ENCODE measurements around the gene MASP2.
"Not testable (repeated sequence)": the region's sequence is repeated elsewhere in the genome, so short reads cannot be mapped to it uniquely, and the experiment has no call there.

MASP2 gene

DNA sequence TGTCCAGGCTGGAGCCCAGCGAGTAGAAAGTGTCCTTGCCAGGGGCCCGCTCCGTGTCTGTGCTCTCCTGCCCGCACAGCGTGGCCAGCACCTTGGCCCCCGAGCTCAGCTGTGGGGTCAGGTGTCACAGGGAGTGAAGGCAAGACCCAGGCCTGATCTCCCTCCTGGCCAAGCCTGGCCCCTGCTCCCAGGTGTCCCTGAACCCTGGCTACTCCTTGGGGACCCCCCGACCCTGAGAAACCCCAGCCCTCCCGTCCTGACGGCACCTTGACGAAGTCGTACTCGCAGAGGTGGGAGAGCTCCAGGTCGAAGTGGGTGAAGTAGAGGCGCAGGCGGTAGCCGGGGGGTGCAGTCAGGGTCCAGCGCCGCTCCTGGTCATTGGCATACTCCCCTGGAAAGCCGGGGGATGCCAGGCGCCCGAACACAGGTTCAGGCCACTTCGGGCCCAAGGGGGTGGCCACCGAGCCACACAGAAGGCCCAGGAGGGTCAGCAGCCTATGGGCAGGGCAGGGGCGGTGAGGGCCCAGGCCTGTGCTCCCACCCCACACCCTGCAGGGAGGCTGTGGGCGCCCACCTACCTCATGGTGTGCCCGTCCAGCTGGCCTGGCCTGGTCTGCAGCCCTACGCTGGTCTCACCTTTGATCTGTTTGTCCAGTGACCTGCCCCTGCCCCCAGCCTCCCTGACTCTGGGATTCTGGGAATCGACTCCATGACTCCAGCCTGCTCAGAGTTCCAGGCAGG is at the start of gene MASP2:
Gene MASP2, minus strand, starts transcription at position 615 of the 741 bp plus-strand sequence. Its CDS starts 32 bp downstream, at position 583.
- no peak for FAIRE-seq

GRCh38 chr1:11083784-11084183 is 36.7 kb upstream of the MASP2 start:
- not testable (repeated sequence) for FAIRE-seq

DNA sequence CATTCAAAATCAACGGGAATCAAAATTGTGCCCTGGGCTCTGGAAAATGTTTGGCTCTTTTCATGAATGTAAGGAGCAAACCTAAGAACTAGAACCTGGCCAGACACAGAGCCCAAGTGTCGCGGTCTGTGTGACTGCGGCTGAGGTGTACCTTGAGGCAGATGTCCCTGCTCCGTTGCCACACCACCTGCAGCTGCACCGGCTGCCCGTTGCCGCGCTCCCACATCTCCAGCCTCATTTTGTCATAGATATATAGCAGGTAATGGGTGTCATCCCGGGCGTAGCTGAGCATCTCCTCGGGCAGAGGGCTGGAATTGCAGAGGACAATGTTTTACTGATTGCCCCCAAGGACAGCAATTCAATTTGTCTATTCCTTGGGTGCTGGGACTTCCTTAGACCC is 33.9 kb upstream of the MASP2 start:
- no peak for FAIRE-seq

DNA sequence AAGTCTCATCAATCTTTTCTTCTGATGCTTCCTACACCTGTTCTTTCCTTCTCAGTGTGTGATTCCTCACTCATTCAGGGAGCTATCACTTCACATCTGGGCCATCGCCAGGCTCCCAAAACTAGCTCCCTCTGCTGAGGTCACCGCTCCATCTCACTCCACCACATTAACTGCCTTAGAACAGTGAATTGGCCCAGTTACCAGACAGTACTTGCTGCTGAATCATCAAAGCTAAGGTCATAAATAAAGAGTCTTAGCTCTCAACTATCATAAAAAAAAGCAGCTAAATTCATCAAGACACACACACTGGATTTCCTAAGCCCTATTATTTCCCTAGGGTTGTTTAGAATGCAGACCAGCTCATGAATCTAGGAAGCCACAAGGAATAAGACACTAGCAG is 31.6 kb upstream of the MASP2 start:
- no peak for FAIRE-seq

- FAIRE-seq = not testable (repeated sequence)
Observed at GRCh38 chr1:11073398-11073797, 26.4 kb upstream of the MASP2 start.

DNA sequence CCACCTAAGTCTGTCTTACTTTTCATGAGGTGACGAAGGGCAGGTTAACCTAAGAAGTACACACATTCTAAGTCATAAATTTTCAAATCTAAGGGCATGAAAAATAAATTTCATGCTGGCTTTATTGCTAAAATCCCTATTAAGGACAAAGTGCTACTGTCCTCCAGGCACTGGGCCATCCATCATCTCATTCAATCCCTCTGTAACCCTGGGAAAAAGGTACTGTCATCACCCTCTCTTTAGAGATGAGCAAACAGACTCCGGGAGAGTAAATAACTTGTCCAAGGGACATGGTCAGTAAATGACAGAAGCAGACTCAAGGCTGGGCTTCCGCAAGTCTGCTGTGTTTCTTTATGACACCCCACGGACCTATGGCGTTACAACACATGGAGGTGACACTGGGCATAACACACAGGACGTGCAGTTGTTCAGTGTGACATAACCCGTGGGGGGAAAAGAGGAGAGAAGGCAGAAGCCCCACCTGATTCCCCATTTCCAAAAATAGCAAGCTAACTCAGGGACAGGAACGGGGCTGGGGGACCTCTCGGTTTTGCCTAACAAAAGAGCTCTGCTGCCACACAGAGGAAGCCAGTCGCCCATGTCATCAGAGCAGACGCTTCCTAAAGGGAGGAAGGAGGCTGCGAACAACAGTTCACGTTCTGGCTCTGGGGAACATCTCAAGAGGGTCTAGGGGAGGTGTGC is 25.3 kb upstream of the MASP2 start:
- no peak for FAIRE-seq

DNA sequence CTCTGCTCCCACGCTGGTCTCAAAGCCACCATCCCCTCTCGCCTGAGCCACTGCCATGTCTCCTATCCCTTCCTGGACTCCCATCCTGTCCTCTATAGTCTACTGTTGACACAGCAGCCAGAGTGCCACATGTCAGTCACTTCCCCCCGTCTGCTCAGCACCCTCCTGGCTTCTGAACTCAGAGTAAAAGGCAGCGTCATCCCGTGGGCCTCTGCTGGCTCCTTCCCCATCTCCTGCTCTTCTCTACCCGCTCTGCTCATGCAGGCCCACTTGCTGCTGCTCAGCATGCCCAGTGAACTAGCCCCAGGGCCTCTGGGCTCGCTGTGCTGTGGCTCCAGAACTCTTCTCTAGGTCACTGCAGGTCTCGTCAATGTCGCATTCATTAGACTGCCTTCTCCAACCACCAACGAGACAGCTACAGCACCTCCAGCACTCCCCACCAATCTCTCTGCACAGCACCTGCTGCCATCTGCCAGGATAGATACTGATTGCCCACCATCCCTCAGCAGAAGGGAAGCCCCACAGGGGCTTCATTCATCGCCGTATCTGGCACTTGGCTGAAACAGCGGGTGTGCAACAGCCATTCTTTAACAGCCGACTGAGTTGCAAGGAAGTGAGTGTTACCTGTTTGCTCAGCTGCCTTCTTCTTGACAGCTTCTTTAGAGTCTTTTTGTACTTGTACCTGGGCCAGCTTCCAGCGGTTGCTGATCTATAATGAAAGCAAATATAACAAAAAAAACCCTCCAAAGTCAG is 24.6 kb upstream of the MASP2 start:
- FAIRE-seq = no peak

GRCh38 chr1:11070876-11071275 is 23.8 kb upstream of the MASP2 start:
- no peak for FAIRE-seq

DNA sequence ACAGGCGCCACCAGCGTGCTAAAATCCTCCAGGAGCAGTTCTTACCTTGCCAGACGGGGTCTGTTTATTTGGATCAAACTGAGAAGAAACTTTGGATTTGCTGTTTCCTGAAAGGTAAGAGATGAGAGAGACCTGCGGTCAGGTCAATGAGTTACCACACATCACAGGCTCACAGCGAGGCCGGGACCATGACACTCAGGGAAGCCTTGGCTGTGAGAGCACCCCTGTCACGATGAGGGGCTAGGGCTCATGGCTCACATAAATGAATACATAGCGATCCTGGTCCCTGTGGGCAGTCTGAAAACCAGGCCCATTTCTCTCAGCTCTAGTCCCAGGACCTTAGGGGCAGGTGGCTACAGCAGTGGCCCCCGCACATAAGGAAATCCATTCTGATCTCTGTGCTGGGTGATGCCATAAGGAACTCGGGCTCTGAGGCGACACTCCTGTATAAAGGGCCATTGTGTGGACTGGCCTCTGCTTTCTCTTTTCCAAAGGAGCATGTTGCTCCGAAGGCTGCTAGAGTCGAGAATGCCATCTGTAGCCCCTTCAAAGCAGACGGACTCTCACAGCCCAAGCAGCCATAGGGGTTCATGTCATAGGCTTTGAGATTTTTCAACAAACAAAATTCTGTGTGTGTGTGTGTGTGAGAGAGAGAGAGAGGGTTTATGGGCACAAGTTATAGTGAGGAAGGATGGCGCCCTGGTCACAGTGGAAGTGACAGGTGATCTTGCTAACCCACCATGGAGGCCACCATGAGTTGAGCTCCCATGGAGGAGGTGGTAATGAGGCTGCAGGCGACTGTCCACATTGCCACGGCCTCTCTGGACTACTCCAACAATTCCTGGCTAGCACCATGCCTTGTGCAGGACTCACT is 21.8 kb upstream of the MASP2 start:
- no peak for FAIRE-seq

DNA sequence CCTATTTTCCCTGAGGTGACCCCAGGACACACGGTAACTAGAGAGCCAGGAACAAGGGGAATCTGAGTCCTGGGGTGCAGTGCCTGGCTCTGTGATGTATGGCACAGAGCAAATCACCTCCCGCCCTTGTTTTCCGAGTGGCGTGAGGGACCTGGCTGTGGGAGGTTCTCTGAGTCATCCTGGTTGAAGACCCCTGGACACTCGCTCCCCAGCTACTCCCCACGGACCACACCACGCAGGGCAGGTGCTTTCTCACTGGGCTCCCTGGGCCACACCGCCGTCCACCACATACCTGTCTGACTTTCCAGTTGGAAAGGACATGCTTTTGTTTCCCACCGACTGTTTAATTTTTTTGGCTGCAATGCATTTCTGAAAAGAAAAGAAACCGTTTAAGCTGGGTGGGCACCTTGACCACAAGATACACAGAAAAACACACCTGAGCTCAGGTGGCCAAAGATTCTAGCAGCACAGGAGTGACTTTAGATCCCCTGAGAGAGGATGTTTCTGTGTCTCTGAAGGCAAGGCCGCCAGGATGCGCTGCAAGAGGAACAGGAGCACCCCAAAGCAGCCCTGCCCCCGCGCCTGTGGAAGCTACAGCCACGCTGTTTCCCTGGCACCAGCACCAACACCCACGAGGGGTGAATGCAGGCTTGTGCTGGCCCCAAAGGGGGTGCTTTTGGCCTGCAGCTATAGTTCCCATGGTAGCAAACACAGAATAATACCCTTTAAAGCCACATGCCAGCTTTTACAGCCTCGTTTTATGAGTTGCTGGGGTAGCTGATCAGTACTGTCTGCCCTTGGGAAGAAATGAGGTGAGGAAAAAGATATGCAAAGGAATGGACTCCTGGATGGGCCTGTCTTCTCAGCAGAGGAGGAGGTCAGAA is 20.9 kb upstream of the MASP2 start:
- no peak for FAIRE-seq

DNA sequence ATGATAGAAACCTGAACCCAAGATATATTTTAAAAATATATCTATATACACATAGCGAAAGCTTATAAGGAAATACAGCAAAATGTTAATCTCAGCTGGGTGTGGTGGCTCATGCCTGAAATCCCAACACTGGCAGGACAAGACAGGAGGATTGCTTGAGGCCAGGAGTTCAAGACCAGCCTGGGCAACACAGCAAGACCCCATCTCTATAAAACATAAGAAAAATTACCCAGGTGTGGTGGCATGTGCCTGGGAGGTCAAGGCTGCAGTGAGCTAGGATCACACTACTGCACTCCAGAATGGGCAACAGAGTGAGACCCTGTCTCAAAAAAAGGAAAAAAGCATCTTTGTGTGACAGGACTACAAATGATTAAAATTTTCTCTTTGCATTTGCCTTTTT is 18.8 kb upstream of the MASP2 start:
- FAIRE-seq = no peak

GRCh38 chr1:11064942-11065341 is 17.9 kb upstream of the MASP2 start:
- no peak for FAIRE-seq

- FAIRE-seq = not testable (repeated sequence)
Observed at GRCh38 chr1:11063937-11064537, 17.0 kb upstream of the MASP2 start.

DNA sequence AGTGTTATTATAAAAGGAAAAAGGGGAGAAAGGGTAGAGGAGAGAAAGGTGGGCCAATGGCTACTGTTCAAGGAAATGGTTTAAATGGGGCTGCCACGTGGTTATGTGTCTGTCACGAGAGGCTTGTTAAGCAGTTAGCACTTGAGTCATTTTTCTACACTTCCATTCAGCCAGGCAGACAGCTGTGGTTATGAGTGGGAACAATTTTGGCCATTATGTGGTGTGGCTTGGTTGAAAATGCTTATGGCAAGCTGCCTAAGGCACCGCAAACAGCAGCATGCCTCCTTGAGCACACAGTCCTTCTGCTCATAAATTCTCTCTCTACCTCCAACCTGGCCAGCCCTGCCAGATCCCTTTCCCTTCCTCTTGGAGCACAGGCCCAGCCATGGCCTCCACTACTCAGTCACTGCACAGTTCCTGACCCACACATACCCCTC is 15.9 kb upstream of the MASP2 start:
- no peak for FAIRE-seq

DNA sequence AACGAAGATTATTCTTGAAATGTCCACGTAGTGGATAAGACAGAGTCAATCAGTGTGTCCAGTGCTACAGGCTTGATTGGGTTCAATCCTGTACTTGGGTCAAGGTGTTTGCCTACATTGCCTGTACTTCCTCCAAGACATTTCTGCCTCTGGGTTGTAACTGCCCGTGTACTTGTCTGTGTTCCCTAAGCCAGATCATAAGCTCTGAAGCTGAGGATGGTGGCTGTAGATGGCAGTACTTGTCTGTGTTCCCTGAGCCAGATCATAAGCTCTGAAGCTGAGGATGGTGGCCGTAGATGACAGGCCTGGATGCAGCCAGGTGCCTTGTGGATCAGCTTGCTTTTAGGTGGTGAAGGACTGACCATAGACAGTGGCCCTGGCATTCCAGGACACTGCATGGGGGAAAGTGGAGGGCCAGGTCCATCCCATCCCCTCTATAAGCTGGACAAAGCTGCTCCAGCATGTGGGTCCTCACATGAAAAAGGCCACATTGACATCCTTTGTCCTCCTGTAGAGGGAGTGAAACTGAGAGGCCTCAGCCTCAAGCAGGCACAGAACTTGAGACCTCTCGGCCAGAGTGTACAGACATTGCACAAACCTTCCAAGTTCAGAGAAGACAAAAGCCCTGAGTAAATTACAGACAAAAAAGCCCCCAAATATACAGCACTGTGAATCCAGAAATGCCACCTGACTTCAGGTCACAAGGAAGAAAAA is 14.8 kb upstream of the MASP2 start:
- FAIRE-seq = no peak

- no peak for FAIRE-seq
Observed at GRCh38 chr1:11059968-11060830, 13.2 kb upstream of the MASP2 start, which contains the start of gene SRM. Gene SRM (minus strand): TSS chr1:11060018. CDS start chr1:11059943, 75 bp downstream.

GRCh38 chr1:11059155-11059967 is 12.3 kb upstream of the MASP2 start:
- no peak for FAIRE-seq

GRCh38 chr1:11058595-11059154 is 11.6 kb upstream of the MASP2 start:
- FAIRE-seq = no peak

All from G401.6 (cell line).